ENCODE data around the gene PPAN. TPM values are rescaled to one million over a fixed set of nuclear protein-coding genes. Genes with fewer than 3 reads are reported as not detected.

The PPAN gene, protein sequence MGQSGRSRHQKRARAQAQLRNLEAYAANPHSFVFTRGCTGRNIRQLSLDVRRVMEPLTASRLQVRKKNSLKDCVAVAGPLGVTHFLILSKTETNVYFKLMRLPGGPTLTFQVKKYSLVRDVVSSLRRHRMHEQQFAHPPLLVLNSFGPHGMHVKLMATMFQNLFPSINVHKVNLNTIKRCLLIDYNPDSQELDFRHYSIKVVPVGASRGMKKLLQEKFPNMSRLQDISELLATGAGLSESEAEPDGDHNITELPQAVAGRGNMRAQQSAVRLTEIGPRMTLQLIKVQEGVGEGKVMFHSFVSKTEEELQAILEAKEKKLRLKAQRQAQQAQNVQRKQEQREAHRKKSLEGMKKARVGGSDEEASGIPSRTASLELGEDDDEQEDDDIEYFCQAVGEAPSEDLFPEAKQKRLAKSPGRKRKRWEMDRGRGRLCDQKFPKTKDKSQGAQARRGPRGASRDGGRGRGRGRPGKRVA
- 28.2 to 33.1 TPM (median 31.0 TPM) in 3 replicates for total RNA-seq
- long read RNA-seq, transcript PPAN-202 (11 exons, 1,575 nt): minor isoform, 6 of 43 reads
- long read RNA-seq, transcript PPAN-201 (12 exons, 1,657 nt): major isoform, 29 of 43 reads
- long read RNA-seq, partial matches to known transcripts: 2 of 43 reads
- long read RNA-seq, other reads (novel, unspliced or antisense): 5 of 43 reads

DNA sequence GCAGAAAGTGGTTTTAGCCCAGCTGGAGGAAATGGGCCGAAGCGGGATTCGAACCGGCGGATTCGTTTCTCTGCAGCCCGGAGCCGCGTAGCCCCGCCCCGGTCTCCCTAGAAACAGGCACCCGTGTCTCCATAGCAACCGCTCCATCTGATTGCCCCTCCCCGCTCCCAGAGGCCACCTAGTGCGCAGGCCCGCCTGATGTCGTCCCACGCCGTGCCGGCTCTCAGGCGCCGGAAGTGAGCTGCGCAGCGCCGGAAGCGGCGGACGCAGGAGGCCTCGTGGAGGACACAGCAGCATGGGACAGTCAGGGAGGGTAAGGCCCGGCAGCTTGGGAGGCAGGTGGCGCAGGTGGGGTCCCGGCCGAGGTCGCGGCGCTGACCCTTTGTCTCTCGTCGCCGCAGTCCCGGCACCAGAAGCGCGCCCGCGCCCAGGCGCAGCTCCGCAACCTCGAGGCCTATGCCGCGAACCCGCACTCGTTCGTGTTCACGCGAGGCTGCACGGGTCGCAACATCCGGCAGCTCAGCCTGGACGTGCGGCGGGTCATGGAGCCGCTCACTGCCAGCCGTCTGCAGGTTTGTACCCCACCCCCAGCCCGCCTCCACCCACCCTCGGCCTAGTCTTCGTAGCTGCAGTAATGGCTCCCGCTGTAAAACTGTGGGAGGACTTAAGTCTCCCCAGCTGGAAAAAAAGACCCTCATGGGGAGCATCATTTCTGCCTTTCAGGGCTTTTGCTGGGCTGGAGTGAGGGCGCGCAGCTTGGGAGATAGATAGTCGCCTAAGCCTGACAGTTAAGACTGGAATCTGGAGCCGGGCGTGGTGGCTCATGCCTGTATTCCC, at the start of gene PPAN:
TSS of gene PPAN (plus strand) at position 263 of the 837 bp plus-strand sequence. CDS start at position 296, 33 bp downstream.
- no peak for DNase-seq (ENCODE audit: low spot score)
- peak within 1 kb of the TSS; percentile 94 for H3K27ac Mint-ChIP-seq (ENCODE audit: unreplicated experiment)
- no peaks in the 10 kb centered on the region for H3K9me3 Mint-ChIP-seq (ENCODE audit: low read depth)
- H3K27me3 Mint-ChIP-seq (ENCODE audit: low read depth): no peaks in the 10 kb centered on the region
- peaks cover 11% of the 10 kb centered on the region for H3K36me3 Mint-ChIP-seq (ENCODE audit: low read depth)
- peaks cover 10% of the 10 kb centered on the region for H3K4me1 Mint-ChIP-seq (ENCODE audit: low read depth)
- TF ChIP-seq, protein P1, sequence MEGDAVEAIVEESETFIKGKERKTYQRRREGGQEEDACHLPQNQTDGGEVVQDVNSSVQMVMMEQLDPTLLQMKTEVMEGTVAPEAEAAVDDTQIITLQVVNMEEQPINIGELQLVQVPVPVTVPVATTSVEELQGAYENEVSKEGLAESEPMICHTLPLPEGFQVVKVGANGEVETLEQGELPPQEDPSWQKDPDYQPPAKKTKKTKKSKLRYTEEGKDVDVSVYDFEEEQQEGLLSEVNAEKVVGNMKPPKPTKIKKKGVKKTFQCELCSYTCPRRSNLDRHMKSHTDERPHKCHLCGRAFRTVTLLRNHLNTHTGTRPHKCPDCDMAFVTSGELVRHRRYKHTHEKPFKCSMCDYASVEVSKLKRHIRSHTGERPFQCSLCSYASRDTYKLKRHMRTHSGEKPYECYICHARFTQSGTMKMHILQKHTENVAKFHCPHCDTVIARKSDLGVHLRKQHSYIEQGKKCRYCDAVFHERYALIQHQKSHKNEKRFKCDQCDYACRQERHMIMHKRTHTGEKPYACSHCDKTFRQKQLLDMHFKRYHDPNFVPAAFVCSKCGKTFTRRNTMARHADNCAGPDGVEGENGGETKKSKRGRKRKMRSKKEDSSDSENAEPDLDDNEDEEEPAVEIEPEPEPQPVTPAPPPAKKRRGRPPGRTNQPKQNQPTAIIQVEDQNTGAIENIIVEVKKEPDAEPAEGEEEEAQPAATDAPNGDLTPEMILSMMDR (IDR thresholded peaks at IDR 0.05): no peak
- H3K4me3 Mint-ChIP-seq (ENCODE audit: unreplicated experiment): peak within 1 kb of the TSS; percentile 85

DNA sequence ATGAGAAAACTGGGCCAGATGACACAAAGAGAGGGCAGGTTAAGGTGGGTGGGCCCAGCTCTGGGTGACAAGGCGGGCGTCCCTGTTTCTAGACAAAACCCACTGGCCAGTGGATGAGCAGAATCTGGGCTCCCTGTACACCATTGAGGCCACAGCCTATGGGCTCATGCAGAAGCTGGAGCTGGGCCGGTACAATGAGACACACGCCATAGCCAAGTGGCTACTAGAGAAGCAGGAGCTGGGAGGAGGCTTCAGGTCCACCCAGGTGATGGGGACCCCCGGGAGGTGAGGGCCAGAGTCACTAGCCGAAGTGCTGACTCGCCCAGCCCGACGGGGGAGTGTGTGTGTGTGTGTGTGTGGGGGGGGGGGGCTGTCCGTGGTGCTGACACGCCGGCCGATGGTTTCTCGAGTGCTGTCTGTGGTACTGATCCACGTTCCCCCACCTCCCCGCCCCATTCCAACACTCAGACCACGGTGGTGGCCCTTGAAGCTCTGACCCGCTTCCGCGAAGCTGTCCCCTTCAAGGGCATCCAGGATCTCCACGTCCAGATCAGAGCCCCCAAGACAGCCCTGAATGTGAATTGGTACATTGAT, 44.3 kb upstream of the PPAN start:
- no peak for DNase-seq (ENCODE audit: low spot score)
- peaks cover 46% of the 10 kb centered on the region for H3K27me3 Mint-ChIP-seq (ENCODE audit: low read depth)
- H3K9me3 Mint-ChIP-seq (ENCODE audit: low read depth): no peaks in the 10 kb centered on the region

DNA sequence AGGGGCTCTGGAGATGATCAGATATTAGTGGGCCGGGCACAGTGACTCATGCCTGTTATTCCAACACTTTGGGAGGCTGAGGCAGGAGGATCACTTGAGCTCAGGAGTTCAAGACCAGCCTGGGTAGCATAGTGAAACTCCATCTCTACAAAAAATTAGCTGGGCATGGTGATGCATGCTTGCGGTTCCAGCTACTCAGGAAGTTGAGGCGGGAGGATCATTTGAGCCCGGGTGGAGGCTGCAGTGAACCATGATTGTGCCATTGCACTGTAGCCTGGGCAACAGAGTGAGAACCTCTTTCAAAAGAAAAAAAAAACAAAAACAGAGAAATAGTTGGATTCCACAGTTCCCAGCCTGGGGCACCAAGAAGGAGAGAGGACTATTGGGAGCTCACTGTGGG, 38.0 kb upstream of the PPAN start:
- TF ChIP-seq, protein P1 (IDR thresholded peaks at IDR 0.05): no peak
- H3K4me3 Mint-ChIP-seq (ENCODE audit: unreplicated experiment): no peak overlapping the region
- peaks cover 53% of the 10 kb centered on the region for H3K27me3 Mint-ChIP-seq (ENCODE audit: low read depth)
- H3K4me1 Mint-ChIP-seq (ENCODE audit: low read depth): no peaks in the 10 kb centered on the region
- peaks cover 2% of the 10 kb centered on the region for H3K36me3 Mint-ChIP-seq (ENCODE audit: low read depth)
- no peaks in the 10 kb centered on the region for H3K9me3 Mint-ChIP-seq (ENCODE audit: low read depth)
- no peak for DNase-seq (ENCODE audit: low spot score)
- H3K27ac Mint-ChIP-seq (ENCODE audit: unreplicated experiment): no peak overlapping the region

More for the DNA sequence above, 44.3 kb upstream of the PPAN start:
- no peaks in the 10 kb centered on the region for H3K4me1 Mint-ChIP-seq (ENCODE audit: low read depth)
- H3K27ac Mint-ChIP-seq (ENCODE audit: unreplicated experiment): no peak overlapping the region
- H3K4me3 Mint-ChIP-seq (ENCODE audit: unreplicated experiment): no peak overlapping the region
- TF ChIP-seq, protein P1 (IDR thresholded peaks at IDR 0.05): no peak
- no peaks in the 10 kb centered on the region for H3K36me3 Mint-ChIP-seq (ENCODE audit: low read depth)

DNA sequence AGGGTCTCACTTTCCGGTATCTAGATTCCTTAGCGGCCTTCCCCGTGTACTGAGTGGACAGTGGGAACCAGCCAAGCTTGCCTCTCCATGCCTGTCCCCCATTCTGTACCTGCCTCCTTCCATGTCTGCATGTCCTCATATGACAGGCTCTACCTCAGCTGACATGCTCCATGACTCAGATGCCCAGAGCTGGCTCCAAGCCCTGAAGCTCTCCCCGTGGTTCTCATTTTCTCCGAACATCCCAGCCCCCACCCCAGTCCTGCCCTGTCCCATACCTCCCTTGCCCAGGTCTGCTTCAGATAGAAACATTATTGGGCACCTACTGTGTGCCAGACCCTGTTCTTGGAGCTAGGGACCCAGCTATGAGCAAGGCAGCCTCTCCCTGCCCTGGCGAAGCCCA, 37.1 kb upstream of the PPAN start:
- TF ChIP-seq, protein P1 (IDR thresholded peaks at IDR 0.05): no peak
- no peaks in the 10 kb centered on the region for H3K4me1 Mint-ChIP-seq (ENCODE audit: low read depth)
- no peak for DNase-seq (ENCODE audit: low spot score)
- peaks cover 2% of the 10 kb centered on the region for H3K36me3 Mint-ChIP-seq (ENCODE audit: low read depth)
- no peaks in the 10 kb centered on the region for H3K9me3 Mint-ChIP-seq (ENCODE audit: low read depth)
- no peak overlapping the region for H3K27ac Mint-ChIP-seq (ENCODE audit: unreplicated experiment)
- peaks cover 46% of the 10 kb centered on the region for H3K27me3 Mint-ChIP-seq (ENCODE audit: low read depth)
- H3K4me3 Mint-ChIP-seq (ENCODE audit: unreplicated experiment): no peak overlapping the region
